HuH-7 (cell line): ENCODE results near the gene ATG7.
"Not testable (repeated sequence)": the region's sequence is repeated elsewhere in the genome, so short reads cannot be mapped to it uniquely, and the experiment has no call there.

Experiments used
- DNase-seq: peaks from one replicate; pipeline ENCODE4 v3.0.0; 2011; ENCODE audit warnings: low spot score

The ATG7 gene

DNA sequence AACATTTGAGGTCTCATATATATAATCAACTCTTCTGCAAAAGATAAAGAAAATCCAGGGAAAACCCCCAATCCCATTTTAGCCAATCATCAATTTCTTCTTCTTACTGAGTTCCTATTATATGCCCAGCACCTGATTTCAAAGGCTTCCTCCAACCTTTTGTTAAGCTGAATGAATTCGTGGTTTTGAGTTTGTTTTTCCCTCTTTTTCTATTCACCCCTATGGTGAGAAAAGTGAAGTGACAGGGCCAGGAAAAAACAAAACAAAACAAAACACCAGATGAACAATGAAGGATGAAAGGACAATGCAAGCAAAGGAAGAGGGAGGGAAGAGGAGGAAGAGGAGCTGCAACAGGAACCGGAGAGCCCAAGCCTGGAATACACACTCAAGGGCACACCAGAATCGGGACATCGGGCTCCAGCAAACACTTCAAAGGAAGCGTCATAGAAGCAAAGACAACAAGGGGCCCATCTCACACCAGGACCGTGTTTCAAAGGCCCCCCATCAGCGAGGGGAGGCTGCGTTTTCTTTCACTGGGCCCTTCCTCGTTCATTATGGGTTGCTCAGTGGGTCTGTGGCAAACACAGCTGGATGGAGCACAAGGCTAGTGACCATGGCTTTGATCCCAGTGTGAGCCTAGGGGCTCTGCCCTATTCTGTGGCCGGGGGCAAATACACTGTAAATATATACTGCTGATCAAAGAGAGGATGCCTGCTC is 321.3 kb downstream of the ATG7 start:
- DNase-seq: no peak

- not testable (repeated sequence) for DNase-seq
Measured at GRCh38 chr3:11595024-11595423, 322.8 kb downstream of the ATG7 start.

DNA sequence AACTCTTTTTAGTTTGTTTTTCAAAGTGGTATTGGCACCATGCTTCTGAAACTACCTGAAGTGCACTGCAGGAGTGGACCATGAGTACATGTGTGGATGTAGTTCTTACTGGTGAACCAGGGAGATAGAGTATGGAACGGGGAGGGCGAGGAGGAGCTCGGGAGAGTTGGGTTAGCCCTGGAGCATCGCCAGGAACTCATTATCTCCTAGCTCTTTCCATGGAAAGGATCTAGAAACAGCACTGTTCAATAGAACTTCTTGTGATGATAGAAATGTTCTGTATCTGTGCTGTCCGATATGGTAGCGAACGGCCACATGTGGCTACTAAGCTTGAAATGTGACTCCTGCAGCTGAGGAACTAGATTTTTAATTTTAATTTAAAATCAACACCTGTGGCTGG is 324.2 kb downstream of the ATG7 start:
- DNase-seq: no peak

GRCh38 chr3:11600501-11601282 is 328.5 kb downstream of the ATG7 start:
- DNase-seq: no peak

GRCh38 chr3:11601446-11602238 is 329.4 kb downstream of the ATG7 start:
- no peak for DNase-seq

- DNase-seq: no peak
Measured at GRCh38 chr3:11602239-11602840, 330.1 kb downstream of the ATG7 start.

- DNase-seq: no peak
Measured at GRCh38 chr3:11602886-11603527, 330.8 kb downstream of the ATG7 start.

GRCh38 chr3:11603628-11604027 is 331.4 kb downstream of the ATG7 start:
- DNase-seq: no peak

- DNase-seq: no peak
Measured at GRCh38 chr3:11604139-11604892, 332.1 kb downstream of the ATG7 start.

- no peak for DNase-seq
Measured at GRCh38 chr3:11605398-11605797, 333.2 kb downstream of the ATG7 start.

- DNase-seq: no peak
Measured at GRCh38 chr3:11606090-11606784, 334.0 kb downstream of the ATG7 start.

DNA sequence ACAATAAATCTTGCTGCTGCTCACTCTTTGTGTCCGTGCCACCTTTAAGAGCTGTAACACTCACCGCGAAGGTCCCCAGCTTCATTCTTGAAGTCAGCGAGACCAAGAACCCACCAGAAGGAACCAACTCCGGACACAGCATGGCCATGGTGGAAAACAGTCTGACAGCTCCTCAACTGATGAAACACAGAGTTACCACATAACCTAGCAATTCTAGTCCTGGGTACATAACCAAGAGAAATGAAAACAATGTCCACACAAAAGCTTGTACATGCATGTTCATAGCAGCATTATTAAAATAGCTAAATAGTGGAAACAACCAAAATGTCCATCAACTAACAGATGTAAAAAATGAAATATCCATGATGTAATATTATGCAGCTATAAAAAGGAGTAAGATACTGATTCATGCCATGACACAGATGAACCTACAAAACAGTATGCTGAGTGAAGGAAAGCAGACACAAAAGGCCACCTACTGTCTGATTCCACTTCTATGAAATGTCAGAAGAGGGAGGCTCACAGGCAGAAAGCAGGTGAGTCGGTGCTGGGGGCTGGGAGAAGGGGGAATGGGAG is 334.8 kb downstream of the ATG7 start:
- DNase-seq: no peak
